LNCaP clone FGC (cell line): ENCODE data around the gene LCAT.
"Not testable (repeated sequence)": the region's sequence is repeated elsewhere in the genome, so short reads cannot be mapped to it uniquely, and the experiment has no call there.

ENCODE experiments used
- DNase-seq: peaks from one replicate; pipeline ENCODE4 v3.0.0-alpha.2; 2011; ENCODE audit warnings: low read depth
- H3K4me3 ChIP-seq: 2 replicates; pipeline ENCODE4 v1.5.1; 2011; ENCODE audit warnings: mild to moderate bottlenecking, low read depth, low read length, control low read depth
- CTCF ChIP-seq: IDR thresholded peaks from 2 replicates; pipeline ENCODE4 v1.5.1; 2012; ENCODE audit warnings: mild to moderate bottlenecking; ENCODE audit not compliant: control insufficient read depth, insufficient read depth; ENCODE audit errors: extremely low read depth

LCAT gene

DNA sequence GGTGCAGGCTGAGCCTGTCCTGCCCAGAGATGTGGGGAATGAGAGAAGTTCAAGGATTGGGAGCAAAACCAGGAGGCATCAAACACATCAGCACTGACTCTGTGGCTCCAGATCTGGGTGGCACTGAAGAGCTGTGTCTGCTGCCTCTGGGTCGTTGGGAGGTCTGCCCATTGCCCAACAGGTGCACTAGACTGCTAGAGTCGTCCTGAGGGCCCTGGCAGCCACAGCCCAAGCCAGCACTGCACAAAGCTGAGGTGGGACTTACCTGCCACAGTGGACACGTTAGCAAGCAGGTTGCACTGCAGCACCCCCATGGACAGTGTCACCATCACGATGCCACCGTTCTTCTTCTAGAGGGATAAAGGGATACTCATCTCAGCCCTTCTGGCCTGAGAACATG is 33.1 kb upstream of the LCAT start:
- no peak for TF ChIP-seq CTCF
- no peak for DNase-seq
- no peak overlapping the region for H3K4me3 ChIP-seq

DNA sequence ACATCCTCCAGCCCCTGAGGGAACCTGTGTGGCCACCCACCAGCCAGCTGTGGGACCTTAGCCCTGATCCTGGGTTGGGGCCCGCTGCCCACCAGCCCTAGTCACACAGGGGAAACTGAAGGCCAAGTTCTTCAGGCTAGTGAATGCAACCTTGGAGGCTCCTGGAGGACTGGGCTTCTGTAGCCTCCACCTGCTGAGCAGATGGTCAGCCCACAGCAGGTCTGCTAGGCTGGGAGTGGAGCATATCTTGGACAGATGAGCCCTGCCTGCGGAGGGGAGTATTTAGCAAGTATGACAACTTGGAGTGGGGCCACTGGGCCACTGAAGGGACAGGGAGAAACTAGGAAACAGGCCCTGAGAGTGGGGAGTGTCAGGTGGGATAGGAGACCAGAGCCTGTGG is 32.3 kb upstream of the LCAT start:
- no peak for TF ChIP-seq CTCF
- no peak overlapping the region for H3K4me3 ChIP-seq
- DNase-seq = no peak

GRCh38 chr16:67975321-67976105 is 31.6 kb upstream of the LCAT start:
- TF ChIP-seq CTCF = no peak
- no peak for DNase-seq
- H3K4me3 ChIP-seq = no peak overlapping the region

DNA sequence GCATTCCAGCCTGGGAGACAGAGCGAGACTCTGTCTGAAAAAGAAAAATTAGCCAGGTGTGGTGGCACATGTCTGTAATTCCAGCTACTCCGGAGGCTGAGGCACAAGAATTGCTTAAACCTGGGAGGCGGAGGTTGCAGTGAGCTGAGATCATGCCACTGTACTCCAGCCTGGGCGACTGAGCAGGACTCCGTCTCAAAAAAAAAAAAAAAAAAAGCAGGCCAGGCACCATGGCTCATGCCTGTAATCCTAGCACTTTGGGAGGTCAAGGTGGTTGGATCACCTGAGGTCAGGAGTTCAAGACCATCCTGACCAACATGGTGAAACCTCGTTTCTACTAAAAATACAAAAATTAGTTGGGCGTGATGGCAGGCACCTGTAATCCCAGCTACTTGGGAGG is 28.4 kb upstream of the LCAT start:
- H3K4me3 ChIP-seq = not testable (repeated sequence)

DNA sequence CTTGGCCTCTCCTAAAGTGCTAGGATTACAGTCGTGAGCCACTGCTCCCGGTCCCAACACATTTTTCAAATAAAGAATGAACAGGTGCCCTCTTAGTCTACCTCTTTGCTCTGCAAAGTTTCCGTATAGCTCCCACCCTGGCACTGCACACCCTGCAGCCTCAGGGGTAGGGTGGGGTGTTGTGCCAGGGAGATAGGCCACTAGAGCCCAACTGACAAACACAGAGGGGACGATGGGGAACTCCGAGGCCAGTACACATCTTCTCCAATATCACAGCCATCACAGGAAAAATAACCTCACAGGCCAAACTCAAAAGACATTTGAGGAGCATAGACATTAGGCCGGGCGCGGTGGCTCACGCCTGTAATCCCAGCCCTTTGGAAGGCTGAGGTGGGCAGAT is 27.2 kb upstream of the LCAT start:
- no peak for TF ChIP-seq CTCF
- no peak overlapping the region for H3K4me3 ChIP-seq
- no peak for DNase-seq

More for the DNA sequence above, 28.4 kb upstream of the LCAT start:
- not testable (repeated sequence) for DNase-seq

GRCh38 chr16:67969254-67970039 is 25.5 kb upstream of the LCAT start:
- no peak for TF ChIP-seq CTCF
- no peak for DNase-seq
- no peak overlapping the region for H3K4me3 ChIP-seq

DNA sequence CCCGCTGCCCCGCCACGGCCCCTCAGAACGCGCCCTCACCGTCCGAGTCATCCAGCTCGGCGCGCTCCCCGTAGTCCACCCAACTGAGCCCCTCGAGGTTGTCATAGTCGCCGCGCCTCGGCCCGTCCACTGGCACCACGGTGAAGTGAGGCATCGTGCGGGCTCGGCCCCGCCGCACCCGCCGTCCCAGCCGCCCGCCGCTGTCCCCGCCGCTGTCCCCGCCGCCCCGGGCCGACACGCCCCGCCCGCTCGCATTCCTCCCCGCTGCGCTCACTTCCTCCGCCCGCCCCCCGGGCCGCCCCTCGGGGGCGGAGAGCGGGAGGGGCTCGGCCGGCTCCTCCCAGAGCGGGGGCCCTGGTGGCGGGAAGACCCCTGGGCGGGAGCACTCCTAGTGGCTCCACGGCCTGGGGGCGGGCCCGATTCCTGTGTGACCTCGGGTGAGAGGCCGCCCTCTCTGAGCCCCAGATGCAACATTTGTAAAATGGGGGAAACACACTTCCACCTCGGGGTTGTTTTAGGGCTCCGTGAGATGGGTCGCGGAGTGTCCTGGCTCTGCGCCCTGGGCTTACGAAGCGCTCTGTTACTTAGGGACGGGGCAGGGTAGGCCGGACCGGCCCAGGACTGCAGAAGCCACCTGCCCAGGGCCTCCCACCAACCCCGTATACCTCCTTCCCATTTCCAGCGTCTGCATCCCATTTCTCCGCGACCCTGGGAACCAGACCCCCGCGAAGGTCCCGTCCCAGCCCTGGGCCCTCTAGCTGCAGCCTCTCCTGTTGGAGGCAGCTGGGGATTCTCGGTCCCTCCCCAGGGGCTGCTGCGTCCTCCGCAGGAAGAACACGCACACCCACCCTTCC is 24.7 kb upstream of the LCAT start, which contains the start of gene SLC12A4:
Gene SLC12A4, minus strand, starts transcription at position 238 of the 854 bp plus-strand sequence. Its CDS starts 84 bp downstream, at position 154.
- no peak for DNase-seq
- no peak within 1 kb of the TSS for H3K4me3 ChIP-seq
- no peak for TF ChIP-seq CTCF
